Brain microvascular endothelial cell (primary cell): ENCODE results near the gene GMNN.

Experiments used
- DNase-seq: peaks from one replicate; pipeline ENCODE4 v3.0.0-alpha.2; 2020
- H3K27ac ChIP-seq: fragments of 250-450 bp; sonication (Bioruptor Pico); 2 replicates; pipeline ENCODE4 v1.5.1; 2020; ENCODE audit warnings: mild to moderate bottlenecking, moderate library complexity
- H3K27me3 ChIP-seq: fragments of 250-450 bp; sonication (Bioruptor Pico); replicated peaks from 2 replicates; pipeline ENCODE4 v1.5.1; 2020; ENCODE audit warnings: mild to moderate bottlenecking
- H3K36me3 ChIP-seq: fragments of 250-450 bp; sonication (Bioruptor Pico); replicated peaks from 2 replicates; pipeline ENCODE4 v1.5.1; 2020; ENCODE audit warnings: mild to moderate bottlenecking
- H3K4me3 ChIP-seq: 2 replicates; pipeline ENCODE4 v1.5.1; 2011; ENCODE audit warnings: low read depth, mild to moderate bottlenecking, control low read depth, low read length, moderate library complexity
- in situ Hi-C: cut with HindIII; loops from 2 replicates; pipeline ENCODE4 v1.10.0; 2017; ENCODE audit warnings: low sequenced_read_pairs, low pct_ligation_motif_present
- TF ChIP-seq, protein P1 (sequence below): IDR thresholded peaks from 2 replicates; pipeline ENCODE4 v1.5.1; 2011; ENCODE audit warnings: low read depth, mild to moderate bottlenecking, moderate library complexity, low read length, control low read depth, inconsistent platforms; ENCODE audit errors: missing control alignments

The GMNN gene

DNA sequence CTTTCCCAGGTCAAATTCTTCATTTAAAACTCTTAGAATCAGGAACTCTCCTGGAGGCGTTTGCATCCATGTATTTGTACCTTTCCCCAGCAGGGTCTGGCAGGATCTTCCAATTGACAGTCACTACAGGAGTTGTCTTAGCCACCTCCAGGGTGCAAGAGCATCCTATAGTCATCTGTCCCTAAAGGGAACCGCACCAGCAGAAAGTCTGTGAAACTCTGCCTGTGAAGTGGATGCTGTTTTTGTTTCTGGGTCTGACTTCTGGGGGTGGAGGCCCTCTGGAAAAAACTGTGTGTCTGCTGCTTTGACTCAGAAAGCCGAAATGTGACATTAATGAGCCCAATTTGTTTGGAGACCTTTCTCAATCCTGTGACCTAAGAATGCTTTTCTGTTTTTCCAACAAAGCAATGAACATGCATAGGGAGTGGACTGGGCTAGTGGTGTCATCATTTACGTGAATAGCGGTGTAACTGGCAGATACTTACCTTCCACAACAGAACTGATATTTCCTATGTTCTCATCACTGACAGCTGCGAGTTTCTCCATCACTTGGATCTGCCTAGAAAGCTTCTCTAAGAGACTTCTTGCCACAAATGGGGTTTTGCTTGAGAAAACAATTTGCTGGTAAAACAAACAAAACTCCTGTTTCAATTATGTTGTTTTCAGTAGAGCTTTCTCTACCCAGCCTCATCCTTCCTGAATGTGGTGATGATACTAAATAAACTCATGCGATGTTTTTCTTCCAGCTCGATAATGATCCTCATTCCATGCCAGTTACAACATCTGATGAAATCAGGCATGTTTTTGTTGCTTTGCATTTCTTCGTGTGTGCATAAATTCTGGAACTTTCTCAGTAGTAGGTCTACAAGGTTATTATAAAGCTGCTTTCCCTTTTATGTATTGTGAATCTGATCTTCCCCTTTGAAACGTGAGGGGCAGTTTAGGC lies 57.3 kb downstream of the GMNN start:
- no peak overlapping the region for H3K4me3 ChIP-seq
- H3K27me3 ChIP-seq = no peaks in the 10 kb centered on the region
- DNase-seq = peak; percentile 20
- in situ Hi-C loops = no loop called here
- TF ChIP-seq, protein P1, sequence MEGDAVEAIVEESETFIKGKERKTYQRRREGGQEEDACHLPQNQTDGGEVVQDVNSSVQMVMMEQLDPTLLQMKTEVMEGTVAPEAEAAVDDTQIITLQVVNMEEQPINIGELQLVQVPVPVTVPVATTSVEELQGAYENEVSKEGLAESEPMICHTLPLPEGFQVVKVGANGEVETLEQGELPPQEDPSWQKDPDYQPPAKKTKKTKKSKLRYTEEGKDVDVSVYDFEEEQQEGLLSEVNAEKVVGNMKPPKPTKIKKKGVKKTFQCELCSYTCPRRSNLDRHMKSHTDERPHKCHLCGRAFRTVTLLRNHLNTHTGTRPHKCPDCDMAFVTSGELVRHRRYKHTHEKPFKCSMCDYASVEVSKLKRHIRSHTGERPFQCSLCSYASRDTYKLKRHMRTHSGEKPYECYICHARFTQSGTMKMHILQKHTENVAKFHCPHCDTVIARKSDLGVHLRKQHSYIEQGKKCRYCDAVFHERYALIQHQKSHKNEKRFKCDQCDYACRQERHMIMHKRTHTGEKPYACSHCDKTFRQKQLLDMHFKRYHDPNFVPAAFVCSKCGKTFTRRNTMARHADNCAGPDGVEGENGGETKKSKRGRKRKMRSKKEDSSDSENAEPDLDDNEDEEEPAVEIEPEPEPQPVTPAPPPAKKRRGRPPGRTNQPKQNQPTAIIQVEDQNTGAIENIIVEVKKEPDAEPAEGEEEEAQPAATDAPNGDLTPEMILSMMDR = no peak
- H3K27ac ChIP-seq = no peak overlapping the region
- H3K36me3 ChIP-seq = no peaks in the 10 kb centered on the region

GRCh38 chr6:24832794-24833193 lies 58.1 kb downstream of the GMNN start:
- DNase-seq = no peak
- Histone ChIP-seq H3K36me3 (no peaks in the 10 kb centered on the region), H3K27me3 (no peaks in the 10 kb centered on the region), H3K27ac (no peak overlapping the region), H3K4me3 (no peak overlapping the region)
- in situ Hi-C loops = no loop called here
- TF ChIP-seq, protein P1 = no peak

DNA sequence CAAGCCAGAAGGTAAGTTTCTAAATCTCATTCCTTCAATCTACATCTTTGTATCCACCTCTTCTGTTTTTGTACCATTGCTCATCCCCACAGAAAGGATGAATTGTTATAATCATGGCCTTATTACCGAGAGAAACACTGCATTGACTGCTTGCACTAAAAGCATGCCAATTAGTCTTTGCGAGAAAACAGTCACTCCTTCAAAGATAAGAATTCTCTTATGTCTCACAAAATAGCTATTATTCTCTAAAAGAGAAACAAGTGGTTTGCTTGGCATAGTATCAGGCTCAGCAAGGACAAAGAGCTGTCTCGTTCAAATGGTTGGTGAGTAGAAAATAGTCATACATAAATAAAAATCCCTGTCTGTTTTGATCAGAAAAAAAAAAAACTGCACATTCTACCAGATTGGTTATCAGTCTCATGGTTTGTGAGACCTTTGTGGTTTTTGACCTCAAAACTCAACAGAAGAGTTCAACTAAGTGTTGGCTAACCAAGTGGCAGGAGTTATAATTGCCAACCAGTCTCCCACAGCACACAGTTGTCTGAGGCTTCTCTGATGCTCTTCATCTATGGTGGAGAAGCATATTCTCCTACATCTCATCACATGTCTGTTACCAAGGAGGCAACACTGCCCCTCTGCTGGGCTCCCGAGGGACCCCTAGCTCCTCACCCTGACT lies 59.1 kb downstream of the GMNN start:
- H3K27me3 ChIP-seq = no peaks in the 10 kb centered on the region
- no peak overlapping the region for H3K4me3 ChIP-seq
- no peak for DNase-seq
- TF ChIP-seq, protein P1 = no peak
- H3K27ac ChIP-seq = no peak overlapping the region
- H3K36me3 ChIP-seq = no peaks in the 10 kb centered on the region
- in situ Hi-C loops = no loop called here
